Loucy (cell line): ENCODE data around the gene CDK16.

Experiments used
- EZH2phosphoT487 ChIP-seq: fragments of 200-600 bp; IDR thresholded peaks from 2 replicates; pipeline ENCODE4 v1.6.1; 2018; ENCODE audit warnings: antibody characterized with exemption, mild to moderate bottlenecking, moderate library complexity, borderline replicate concordance
- TF ChIP-seq, protein P1 (sequence below): fragments of 200-600 bp; sonication (generic); conservative IDR thresholded peaks from 2 replicates; pipeline ENCODE4 v1.5.1; 2014; ENCODE audit warnings: mild to moderate bottlenecking, antibody characterized with exemption, low read length

DNA sequence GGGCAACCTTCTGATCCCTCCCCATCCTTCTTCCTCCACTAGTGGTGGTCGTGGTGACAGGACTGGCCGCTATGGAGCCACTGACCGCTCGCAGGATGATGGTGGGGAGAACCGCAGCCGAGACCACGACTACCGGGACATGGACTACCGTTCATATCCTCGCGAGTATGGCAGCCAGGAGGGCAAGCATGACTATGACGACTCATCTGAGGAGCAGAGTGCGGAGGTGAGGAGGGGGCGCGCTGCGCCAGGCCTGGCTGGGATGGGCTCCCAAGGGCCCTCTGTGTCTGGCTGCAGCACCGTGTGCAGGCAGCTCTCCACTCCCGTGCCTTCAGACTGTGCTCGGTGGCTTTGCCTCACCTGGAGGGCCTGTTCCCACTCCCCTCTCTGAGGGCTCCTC, 49.2 kb upstream of the CDK16 start:
- TF ChIP-seq, protein P1, sequence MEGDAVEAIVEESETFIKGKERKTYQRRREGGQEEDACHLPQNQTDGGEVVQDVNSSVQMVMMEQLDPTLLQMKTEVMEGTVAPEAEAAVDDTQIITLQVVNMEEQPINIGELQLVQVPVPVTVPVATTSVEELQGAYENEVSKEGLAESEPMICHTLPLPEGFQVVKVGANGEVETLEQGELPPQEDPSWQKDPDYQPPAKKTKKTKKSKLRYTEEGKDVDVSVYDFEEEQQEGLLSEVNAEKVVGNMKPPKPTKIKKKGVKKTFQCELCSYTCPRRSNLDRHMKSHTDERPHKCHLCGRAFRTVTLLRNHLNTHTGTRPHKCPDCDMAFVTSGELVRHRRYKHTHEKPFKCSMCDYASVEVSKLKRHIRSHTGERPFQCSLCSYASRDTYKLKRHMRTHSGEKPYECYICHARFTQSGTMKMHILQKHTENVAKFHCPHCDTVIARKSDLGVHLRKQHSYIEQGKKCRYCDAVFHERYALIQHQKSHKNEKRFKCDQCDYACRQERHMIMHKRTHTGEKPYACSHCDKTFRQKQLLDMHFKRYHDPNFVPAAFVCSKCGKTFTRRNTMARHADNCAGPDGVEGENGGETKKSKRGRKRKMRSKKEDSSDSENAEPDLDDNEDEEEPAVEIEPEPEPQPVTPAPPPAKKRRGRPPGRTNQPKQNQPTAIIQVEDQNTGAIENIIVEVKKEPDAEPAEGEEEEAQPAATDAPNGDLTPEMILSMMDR = no peak
- no peak for TF ChIP-seq EZH2phosphoT487
